ENCODE data around the gene UROC1. TPM values are rescaled to one million over a fixed set of nuclear protein-coding genes. Genes with fewer than 3 reads are reported as not detected.

Gene UROC1
- total RNA-seq, 1 experiment from 2014 or later = not detected

- WGBS (ENCODE audit: extremely low coverage, insufficient read length, low lambda C conversion rate) = no CpG with 5 or more reads among the region's 9 CpGs
- Mint-ChIP-seq H3K27me3 (ENCODE audit: low read depth) (no peaks in the 10 kb centered on the region; the same call in 1 of the 2 replicates), H3K4me1 (peaks cover 0 to 3% of the 10 kb centered on the region in 2 experiments; a peak in 2 of 4 replicates), H3K4me3 (no peak overlapping the region), H3K36me3 (ENCODE audit: insufficient read depth in 1 of 3, low read depth in 3 of 3) (peaks cover 11 to 48% (median 39%) of the 10 kb centered on the region in 3 experiments), H3K27ac (no peak overlapping the region), H3K9me3 (no peaks in the 10 kb centered on the region)
- Histone ChIP-seq H4K20me1 (ENCODE audit: control insufficient read depth, insufficient read depth, insufficient read length) (no peaks in the 10 kb centered on the region), H3K23me2 (ENCODE audit: insufficient read length, low read depth, low read length, poor library complexity, severe bottlenecking) (no peaks in the 10 kb centered on the region), H3K18ac (ENCODE audit: insufficient read length, low read depth, low read length) (no peak overlapping the region), H2BK20ac (ENCODE audit: low read depth, low read length, poor library complexity, severe bottlenecking) (no peak overlapping the region), H3K9me3 (ENCODE audit: control insufficient read depth, low read depth, low read length) (no peaks in the 10 kb centered on the region), H2BK120ac (ENCODE audit: low read depth, low read length, poor library complexity, severe bottlenecking) (no peak overlapping the region), H3K27ac (ENCODE audit: insufficient read length, low read depth, low read length) (no peak overlapping the region), H3K14ac (ENCODE audit: insufficient read depth, low read length) (no peak overlapping the region), H3T11ph (ENCODE audit: low read length) (no peak overlapping the region), H4K91ac (ENCODE audit: insufficient read length, low read depth, low read length) (no peak overlapping the region), H2BK12ac (ENCODE audit: insufficient read length, low read depth, low read length) (no peak overlapping the region), H3K4me2 (ENCODE audit: insufficient read depth, insufficient read length, low read length) (no peak overlapping the region), H2AFZ (ENCODE audit: low read length) (no peak overlapping the region), H3K23ac (ENCODE audit: insufficient read length, low read depth, low read length) (no peak overlapping the region), H3K4ac (ENCODE audit: low read depth, low read length) (no peak overlapping the region), H2AK5ac (ENCODE audit: insufficient read length, low read length) (no peak overlapping the region), H4K8ac (replicated peaks; ENCODE audit: insufficient read length, low read depth, low read length) (no peak overlapping the region), H3K79me1 (ENCODE audit: insufficient read depth, low read depth, low read length, poor library complexity, severe bottlenecking) (no peaks in the 10 kb centered on the region), H3K27me3 (ENCODE audit: insufficient read depth, low read length) (no peaks in the 10 kb centered on the region), H4K5ac (ENCODE audit: insufficient read length, low read depth, low read length) (no peak overlapping the region), H3K56ac (ENCODE audit: insufficient read length, low read depth, low read length) (no peak overlapping the region), H3K79me2 (ENCODE audit: insufficient read depth, low read length) (no peaks in the 10 kb centered on the region), H3K4me1 (ENCODE audit: insufficient read depth, low read length) (no peaks in the 10 kb centered on the region), H2BK5ac (ENCODE audit: insufficient read length, low read length) (no peak overlapping the region), H3K9ac (ENCODE audit: extremely low read depth, insufficient read length, low read length) (no peak overlapping the region), H2BK15ac (ENCODE audit: low read depth, low read length) (no peak overlapping the region)
- TF ChIP-seq CTCF (conservative IDR thresholded peaks at IDR 0.05) = no peak
- DNase-seq = no peak
Observed at GRCh38 chr3:126452213-126452612, 65.4 kb downstream of the UROC1 start.
